GM12878 (cell line): Measurements from ENCODE around the gene ATP8B1. TPM values are rescaled to one million over a fixed set of nuclear protein-coding genes. Genes with fewer than 3 reads are reported as not detected.

ENCODE experiments used
- ATAC-seq: fragments of 200-7000 bp; cut with Tn5 transposase; 3 replicates; pipeline ENCODE4 v1.9.1; 2020; ENCODE audit warnings: mild to moderate bottlenecking, moderate library complexity
- BruUV-seq: library from RNA; stranded (reverse); fragments of 400-500 nt; replicated peaks from 2 replicates; lab custom pipeline; 2021; lab: Mats Ljungman, UMichigan
- CTCF ChIA-PET: fragments of 300-600 bp; sonication (Branson Sonifier 250); formaldehyde crosslinking; extraction: SDS; loops from one replicate; lab custom pipeline; 2021; ENCODE audit warnings: inconsistent platforms; lab: Yijun Ruan, JAX
- POLR2A ChIA-PET: fragments of 350-600 bp; formaldehyde crosslinking; extraction: SDS; loops from one replicate; lab custom pipeline; 2021; ENCODE audit warnings: inconsistent platforms; lab: Charles Lee
- RAD21 ChIA-PET: fragments of 300-600 bp; sonication (Branson Sonifier 250); formaldehyde crosslinking; loops from one replicate; lab custom pipeline; 2023; ENCODE audit warnings: antibody characterized with exemption; ENCODE audit not compliant: unreplicated experiment; lab: Charles Lee
- SMC1A ChIA-PET: fragments of 300-600 bp; sonication (Branson Sonifier 250); formaldehyde crosslinking; loops from one replicate; lab custom pipeline; 2023; ENCODE audit not compliant: unreplicated experiment, uncharacterized antibody; lab: Charles Lee
- DNase-seq: peaks from one replicate; pipeline ENCODE4 v3.0.0-alpha.2; 2011; ENCODE audit warnings: low read depth, low spot score
- FAIRE-seq: peaks from 3 replicates; lab custom pipeline; 2011; peaks lifted over from hg19 to GRCh38; lab: Jason Lieb, UNC
- H2AFZ ChIP-seq: 2 replicates; pipeline ENCODE4 v1.6.0; 2011; ENCODE audit warnings: low read depth, low read length, control low read depth; ENCODE audit not compliant: control insufficient read depth
- H3K27ac ChIP-seq: 2 replicates; pipeline ENCODE4 v1.5.1; 2011; ENCODE audit warnings: control low read depth; ENCODE audit not compliant: control insufficient read depth, insufficient read depth
- H3K27me3 ChIP-seq, 2 experiments: replicated peaks in 1 of 2; 2 replicates each; pipeline versions ENCODE4 v1.6.0 to v1.6.1; 2011; ENCODE audit warnings: low read length in 1 of 2; ENCODE audit not compliant: control insufficient read depth in 2 of 2, insufficient read depth in 2 of 2
- H3K36me3 ChIP-seq, 2 experiments: 2 replicates each; pipeline ENCODE4 v1.5.1; 2011; ENCODE audit warnings: low read length in 1 of 2; ENCODE audit not compliant: control insufficient read depth in 2 of 2, insufficient read depth in 2 of 2
- H3K4me1 ChIP-seq: 2 replicates; pipeline ENCODE4 v1.6.1; 2011; ENCODE audit warnings: mild to moderate bottlenecking, low read length, moderate library complexity, mixed read lengths; ENCODE audit not compliant: control insufficient read depth, insufficient read depth
- H3K4me2 ChIP-seq: 2 replicates; pipeline ENCODE4 v1.6.0; 2011; ENCODE audit warnings: control low read depth; ENCODE audit not compliant: control insufficient read depth, insufficient read depth
- H3K4me3 ChIP-seq: fragments of 200-600 bp; sonication (generic); 2 replicates; pipeline ENCODE4 v1.5.1; 2016
- H3K79me2 ChIP-seq: 2 replicates; pipeline ENCODE4 v1.6.0; 2011; ENCODE audit warnings: low read length; ENCODE audit not compliant: control insufficient read depth, insufficient read depth
- H3K9ac ChIP-seq: 2 replicates; pipeline ENCODE4 v1.8.0; 2011; ENCODE audit warnings: low read length, control low read depth, mixed read lengths; ENCODE audit not compliant: control insufficient read depth, insufficient read depth
- H3K9me3 ChIP-seq: replicated peaks from 3 replicates; pipeline ENCODE4 v1.5.1; 2011; ENCODE audit warnings: mild to moderate bottlenecking, low read length; ENCODE audit not compliant: control insufficient read depth, insufficient read depth
- H4K20me1 ChIP-seq: 2 replicates; pipeline ENCODE4 v1.6.0; 2011; ENCODE audit not compliant: control insufficient read depth, insufficient read depth
- MEF2A ChIP-seq: IDR thresholded peaks from 2 replicates; pipeline ENCODE4 v1.6.1; 2011; ENCODE audit warnings: low read depth, mild to moderate bottlenecking, low read length, moderate library complexity; ENCODE audit not compliant: insufficient read depth
- NKRF ChIP-seq: fragments of 450-650 bp; conservative IDR thresholded peaks from 2 replicates; pipeline ENCODE4 v1.6.1; 2017; ENCODE audit warnings: mild to moderate bottlenecking, moderate library complexity
- POLR2A ChIP-seq: IDR thresholded peaks from 2 replicates; pipeline ENCODE4 v1.6.1; 2011; ENCODE audit warnings: low read depth, mild to moderate bottlenecking, low read length
- SMAD1 ChIP-seq: fragments of 450-650 bp; IDR thresholded peaks from 2 replicates; pipeline ENCODE4 v1.6.1; 2018; ENCODE audit warnings: mild to moderate bottlenecking, low read depth; ENCODE audit not compliant: partially characterized antibody
- SP1 ChIP-seq: IDR thresholded peaks from one replicate; pipeline ENCODE4 v1.6.1; 2011; ENCODE audit warnings: low read depth, low read length
- SUZ12 ChIP-seq: fragments of 200-600 bp; sonication (generic); IDR thresholded peaks from one replicate; pipeline ENCODE4 v1.6.1; 2018; ENCODE audit warnings: antibody characterized with exemption, mild to moderate bottlenecking; ENCODE audit not compliant: unreplicated experiment
- ZNF217 ChIP-seq: fragments of 450-650 bp; IDR thresholded peaks from 2 replicates; pipeline ENCODE4 v1.6.1; 2017; ENCODE audit warnings: antibody characterized with exemption, mild to moderate bottlenecking
- WGBS: methylation state at CpG from one replicate; pipeline ENCODE4 v1.1.6; 2016; ENCODE audit warnings: low lambda C conversion rate; ENCODE audit not compliant: insufficient replicate concordance, insufficient coverage; ENCODE audit errors: missing lambda C conversion rate; 5-methylcytosine and 5-hydroxymethylcytosine counted together
- in situ Hi-C: fragments of 300-500 bp; cut with MboI; formaldehyde crosslinking; loops from 9 replicates; pipeline ENCODE4 v1.14.3; 2018; ENCODE audit warnings: mixed read lengths
- intact Hi-C: fragments of 100-400 bp; cut with micrococcal nuclease; formaldehyde crosslinking; loops from one replicate; pipeline ENCODE4 v1.14.2; 2022; ENCODE audit not compliant: unreplicated experiment
- polyA plus RNA-seq, 11 experiments: library from polyadenylated mRNA; depleted of rRNA in 4 of 11; unstranded in 6 of 11; stranded (reverse) in 5 of 11; fragments of >200 nt; fragmentation: Nextera tagmentation in 4 of 11; fragmentation: Illumina TruSeq in 1 of 11; extraction: Ambion mirVana in 4 of 11; extraction: Trizol in 1 of 11; gene quantifications; 1 replicate in 1 of 11; 2 replicates in 10 of 11; pipeline versions ENCODE4 v1.2.1 to v1.2.3, GENCODE V29; 2011 to 2016; ENCODE audit warnings: inconsistent platforms in 2 of 11, missing spikeins in 2 of 11, low read depth in 1 of 11
- total RNA-seq, 4 experiments: library from RNA; depleted of rRNA in 3 of 4; stranded (reverse); fragments of >200 nt in 3 of 4; fragmentation: Illumina TruSeq in 1 of 4; extraction: Trizol in 1 of 4; gene quantifications; 2 replicates each; pipeline versions ENCODE4 v1.2.1 to v1.2.3, GENCODE V29; 2013 to 2021

Gene ATP8B1
- total and polyA plus RNA-seq, 10 of the 15 experiments (the other 5 are each of a cell fraction or from before 2014, with no cell fraction given) = 0.03 to 0.37 (median 0.11) TPM

- in situ Hi-C loops (loop anchor here (25.0 kb wide), 1 partner anchor 197 kb away; no protein-coding TSS in a partner anchor), intact Hi-C loops (no loop called here)
- Histone ChIP-seq H3K36me3 (no peaks in the 10 kb centered on the region), H3K79me2 (no peaks in the 10 kb centered on the region), H3K27ac (no peak overlapping the region), H3K4me3 (no peak overlapping the region), H3K9ac (no peak overlapping the region), H3K27me3 (no peaks in the 10 kb centered on the region), H3K9me3 (peaks cover 13% of the 10 kb centered on the region), H3K4me1 (peaks cover 26% of the 10 kb centered on the region), H3K4me2 (no peak overlapping the region), H2AFZ (no peak overlapping the region), H4K20me1 (no peaks in the 10 kb centered on the region)
- RAD21 ChIA-PET = no interaction called here
- WGBS = 71% methylated on average over 2 of the region's 2 CpGs
- CTCF ChIA-PET = no interaction called here
- POLR2A ChIA-PET = no interaction called here
- BruUV-seq = no TSS peak
- no peak for ATAC-seq
- TF ChIP-seq POLR2A = no peak
- no peak for TF ChIP-seq SMAD1
- TF ChIP-seq ZNF217 = no peak
- no peak for TF ChIP-seq NKRF
- TF ChIP-seq MEF2A = no peak
- no peak for TF ChIP-seq SP1
- no peak for TF ChIP-seq SUZ12
- SMC1A ChIA-PET = no interaction called here
- DNase-seq = no peak
- FAIRE-seq = no peak
Observed at GRCh38 chr18:57834616-57835015, 31.5 kb upstream of the ATP8B1 start.
